Ovary (tissue), 9 donors: ENCODE measurements around the gene ACTG1. TPM values are rescaled to one million over a fixed set of nuclear protein-coding genes. Genes with fewer than 3 reads are reported as not detected.

Source experiments
- DNase-seq, 5 donors: peaks; one replicate each; pipeline ENCODE4 v3.0.0-alpha.2; 2019 to 2020
- H3K27ac ChIP-seq, 2 donors: fragments of 200-600 bp; one replicate each; pipeline versions ENCODE4 v1.5.1 to v1.8.0; 2019 to 2022
- H3K27me3 ChIP-seq: fragments of 200-600 bp; one replicate; pipeline ENCODE4 v1.8.0; 2022
- H3K36me3 ChIP-seq: fragments of 200-600 bp; sonication (generic); one replicate; pipeline ENCODE4 v1.5.1; 2019
- H3K4me1 ChIP-seq: one replicate; pipeline ENCODE4 v1.8.1; 2013; ENCODE audit warnings: mild to moderate bottlenecking, moderate library complexity; ENCODE audit not compliant: insufficient read depth
- H3K4me3 ChIP-seq: fragments of 200-600 bp; sonication (generic); one replicate; pipeline ENCODE4 v1.5.1; 2017
- H3K9me3 ChIP-seq, 2 donors: fragments of 200-600 bp in 1 of 2; sonication (generic) in 1 of 2; one replicate each; pipeline versions ENCODE4 v1.5.1 to v1.8.1; 2013 to 2019; ENCODE audit warnings: mild to moderate bottlenecking in 1 of 2, moderate library complexity in 1 of 2
- CTCF ChIP-seq, 3 donors: fragments of 450-650 bp in 2 of 3; fragments of 200-600 bp in 1 of 3; IDR thresholded peaks; one replicate each; pipeline versions ENCODE4 v1.5.1 to v1.8.0; 2016 to 2022; ENCODE audit warnings: antibody characterized with exemption in 3 of 3, mild to moderate bottlenecking in 1 of 3
- EP300 ChIP-seq: sonication (generic); formaldehyde crosslinking; IDR thresholded peaks from one replicate; pipeline ENCODE4 v1.6.1; 2017; ENCODE audit warnings: antibody characterized with exemption
- POLR2A ChIP-seq: fragments of 450-650 bp; IDR thresholded peaks from one replicate; pipeline ENCODE4 v1.6.1; 2017; ENCODE audit warnings: antibody characterized with exemption, mild to moderate bottlenecking, moderate library complexity
- WGBS, 3 donors: extraction: QIAGEN DNeasy Blood & Tissue Kit in 1 of 3; methylation state at CpG; one replicate each; pipeline versions ENCODE4 v1.1.5 to v1.1.7; 2013 to 2017; 5-methylcytosine and 5-hydroxymethylcytosine counted together
- intact Hi-C, 4 donors: fragments of 100-400 bp; cut with DNase I; formaldehyde crosslinking; loops; one replicate each; pipeline versions ENCODE4 v1.11.0 to v1.15.1; 2022 to 2023
- polyA plus RNA-seq, 2 donors: library from polyadenylated mRNA; stranded (reverse); fragments of 200-250 nt in 1 of 2; fragments of 350-450 nt in 1 of 2; fragmentation: Illumina TruSeq in 1 of 2; extraction: RNeasy Lipid Tissue Mini Kit (QIAGEN cat#74804) in 1 of 2; gene quantifications; one replicate each; pipeline ENCODE4 v1.2.3, GENCODE V29; 2013 to 2014
- total RNA-seq, 7 donors: library from RNA; depleted of rRNA in 2 of 7; stranded (reverse); fragments of >200 nt in 2 of 7; fragmentation: NEBNext Ultra II Directional in 3 of 7; extraction: Animal tissue kit (Norgen Biotek cat#: 25700) in 3 of 7; gene quantifications; one replicate each; pipeline versions ENCODE4 v1.1.0 to v1.2.4, GENCODE V29; 2016 to 2023
- donor health status: DM: no; HTN: no; CAD: no; lungs with moderate emphysema.
- donor health status: DM: no; HTN: no; CAD: no.
- donor health status: Bipolar disorder and iron deficiency.
- donor health status: DM: yes; HTN: yes; CAD: no.
- donor health status: DM: no; HTN: no; CAD: no.
- donor health status: DM: yes; HTN: yes; CAD: no.

ACTG1 gene
- total and polyA plus RNA-seq, 9 donors = 1,825 to 5,681 (median 3,955) TPM

GRCh38 chr17:81526662-81527571, 14.3 kb upstream of the ACTG1 start:
- TF ChIP-seq EP300 (no peak), POLR2A (no peak), CTCF (IDR thresholded peaks at IDR 0.05) (no peak)
- H3K4me1 ChIP-seq = no peaks in the 10 kb centered on the region
- intact Hi-C loops = loop anchor here in 2 of 4 donors (10.0 kb wide), 1 partner anchor 68 kb away; no protein-coding TSS in a partner anchor
- no peak overlapping the region for H3K4me3 ChIP-seq
- 72 to 81% (median 73%) methylated on average over 20 to 21 of the region's 21 CpGs for WGBS, 3 donors
- H3K27ac ChIP-seq = no peak overlapping the region
- H3K9me3 ChIP-seq = no peaks in the 10 kb centered on the region
- peaks cover 3% of the 10 kb centered on the region for H3K27me3 ChIP-seq
- no peaks in the 10 kb centered on the region for H3K36me3 ChIP-seq
- no peak for DNase-seq

- intact Hi-C loops = loop anchor here in 2 of 4 donors (10.0 kb wide), 1 partner anchor 70 kb away; no protein-coding TSS in a partner anchor
- DNase-seq = no peak
- H3K27ac ChIP-seq = no peak overlapping the region
- no peak for TF ChIP-seq EP300
- TF ChIP-seq POLR2A = no peak
- no peak for TF ChIP-seq CTCF (IDR thresholded peaks at IDR 0.05)
- H3K4me1 ChIP-seq = peaks cover under 1% of the 10 kb centered on the region
- H3K9me3 ChIP-seq = no peaks in the 10 kb centered on the region
- WGBS, 3 donors = 74 to 85% (median 78%) methylated on average over 8 of the region's 8 CpGs
- H3K4me3 ChIP-seq = no peak overlapping the region
- peaks cover 3% of the 10 kb centered on the region for H3K27me3 ChIP-seq
- H3K36me3 ChIP-seq = no peaks in the 10 kb centered on the region
Measured at GRCh38 chr17:81524865-81525159, 12.2 kb upstream of the ACTG1 start.

- peaks cover 3% of the 10 kb centered on the region for H3K27me3 ChIP-seq
- H3K4me1 ChIP-seq = peaks cover 6% of the 10 kb centered on the region
- no peaks in the 10 kb centered on the region for H3K9me3 ChIP-seq
- H3K4me3 ChIP-seq = no peak overlapping the region
- H3K36me3 ChIP-seq = no peaks in the 10 kb centered on the region
- 46 to 65% (median 62%) methylated on average over 12 to 18 of the region's 18 CpGs for WGBS, 3 donors
- TF ChIP-seq POLR2A = no peak
- TF ChIP-seq CTCF (IDR thresholded peaks at IDR 0.05) = no peak
- no peak for TF ChIP-seq EP300
- intact Hi-C loops = loop anchor here in 2 of 4 donors (10.0 kb wide), 1 partner anchor 71 kb away; no protein-coding TSS in a partner anchor
- no peak overlapping the region for H3K27ac ChIP-seq
- DNase-seq = no peak
Measured at GRCh38 chr17:81524039-81524864, 11.7 kb upstream of the ACTG1 start.

- peak in 1 of 5 donors; percentile 18 for DNase-seq
- TF ChIP-seq POLR2A = no peak
- TF ChIP-seq CTCF (IDR thresholded peaks at IDR 0.05) = no peak
- TF ChIP-seq EP300 = no peak
- 16 to 25% (median 20%) methylated on average over 17 of the region's 17 CpGs for WGBS, 3 donors
- Histone ChIP-seq H3K9me3 (no peaks in the 10 kb centered on the region), H3K27me3 (peaks cover 3% of the 10 kb centered on the region), H3K4me1 (peaks cover 9% of the 10 kb centered on the region), H3K4me3 (no peak overlapping the region), H3K36me3 (no peaks in the 10 kb centered on the region), H3K27ac (no peak overlapping the region)
- intact Hi-C loops = loop anchor here in 2 of 4 donors (10.0 kb wide), 1 partner anchor 71 kb away; no protein-coding TSS in a partner anchor
Measured at GRCh38 chr17:81523402-81524038, 10.9 kb upstream of the ACTG1 start.
